Caco-2 (cell line): ENCODE data around the gene CIC. TPM values are rescaled to one million over a fixed set of nuclear protein-coding genes. Genes with fewer than 3 reads are reported as not detected.

Source experiments
- BruUV-seq: library from RNA; stranded (reverse); fragments of 400-500 nt; replicated peaks from 2 replicates; lab custom pipeline; 2021; lab: Mats Ljungman, UMichigan
- CTCF ChIA-PET: fragments of 300-600 bp; sonication (Branson Sonifier 250); formaldehyde crosslinking; loops from one replicate; lab custom pipeline; 2022; ENCODE audit warnings: antibody characterized with exemption; lab: Charles Lee
- POLR2A ChIA-PET: fragments of 300-600 bp; sonication (Branson Sonifier 250); formaldehyde crosslinking; loops from one replicate; lab custom pipeline; 2022; ENCODE audit warnings: antibody characterized with exemption; lab: Charles Lee
- DNase-seq, 2 experiments: peaks; one replicate each; pipeline versions ENCODE4 v3.0.0 to v3.0.0-alpha.2; 2020 to 2022
- H3K27me3 ChIP-seq: replicated peaks from 2 replicates; pipeline ENCODE4 v1.6.0; 2011; ENCODE audit warnings: low read length; ENCODE audit not compliant: control insufficient read depth, insufficient read depth
- H3K36me3 ChIP-seq: 2 replicates; pipeline ENCODE4 v1.5.1; 2011; ENCODE audit warnings: low read length; ENCODE audit not compliant: control insufficient read depth, insufficient read depth
- H3K4me1 ChIP-seq: fragments of 250-450 bp; sonication (Bioruptor Pico); 2 replicates; pipeline ENCODE4 v1.5.1; 2020; ENCODE audit warnings: mild to moderate bottlenecking
- H3K4me3 ChIP-seq: 2 replicates; pipeline ENCODE4 v1.5.1; 2011; ENCODE audit warnings: low read depth, mild to moderate bottlenecking, control low read depth, low read length
- H3K9me3 ChIP-seq: fragments of 250-450 bp; sonication (Bioruptor Pico); 2 replicates; pipeline ENCODE4 v1.5.1; 2020; ENCODE audit warnings: mild to moderate bottlenecking, moderate library complexity
- H3K27ac Mint-ChIP-seq: one replicate; pipeline ENCODE4 v1.8.0; 2022; ENCODE audit warnings: mixed read lengths; ENCODE audit not compliant: unreplicated experiment
- H3K27me3 Mint-ChIP-seq: one replicate; pipeline ENCODE4 v1.8.0; 2022; ENCODE audit warnings: mixed read lengths; ENCODE audit not compliant: insufficient read depth, unreplicated experiment
- H3K36me3 Mint-ChIP-seq: one replicate; pipeline ENCODE4 v1.8.0; 2022; ENCODE audit warnings: mild to moderate bottlenecking, mixed read lengths; ENCODE audit not compliant: insufficient read depth, unreplicated experiment
- H3K4me1 Mint-ChIP-seq: one replicate; pipeline ENCODE4 v1.8.0; 2022; ENCODE audit warnings: low read depth, mixed read lengths; ENCODE audit not compliant: unreplicated experiment
- H3K4me3 Mint-ChIP-seq: one replicate; pipeline ENCODE4 v1.8.0; 2022; ENCODE audit warnings: mild to moderate bottlenecking, moderate library complexity, mixed read lengths; ENCODE audit not compliant: unreplicated experiment
- H3K9me3 Mint-ChIP-seq: one replicate; pipeline ENCODE4 v1.8.0; 2022; ENCODE audit warnings: mixed read lengths; ENCODE audit not compliant: unreplicated experiment
- CTCF ChIP-seq, 2 experiments: fragments of 200-600 bp in 1 of 2; IDR thresholded peaks; 1 replicate in 1 of 2; 2 replicates in 1 of 2; pipeline versions ENCODE4 v1.5.1 to v1.8.0; 2011 to 2022; ENCODE audit warnings: antibody characterized with exemption in 1 of 2, control low read depth in 1 of 2, inconsistent platforms in 1 of 2, low read depth in 1 of 2, low read length in 1 of 2, mild to moderate bottlenecking in 1 of 2, moderate library complexity in 1 of 2; ENCODE audit not compliant: insufficient read depth in 1 of 2, severe bottlenecking in 1 of 2, unreplicated experiment in 1 of 2
- intact Hi-C: fragments of 100-400 bp; cut with micrococcal nuclease; formaldehyde crosslinking; loops from one replicate; pipeline ENCODE4 v1.10.0; 2022; ENCODE audit not compliant: unreplicated experiment
- total RNA-seq: library from RNA; stranded (reverse); gene quantifications from 2 replicates; pipeline ENCODE4 v1.2.3, GENCODE V29; 2022

CIC gene
- total RNA-seq, 1 experiment from 2014 or later, result 47.8 TPM

GRCh38 chr19:42242069-42242511 lies 27.0 kb upstream of the CIC start:
- peak overlapping the region; percentile 92 for H3K4me3 ChIP-seq
- BruUV-seq, result no TSS peak
- Mint-ChIP-seq H3K27ac (peak overlapping the region; percentile 87), H3K4me1 (peaks cover 18% of the 10 kb centered on the region), H3K36me3 (peaks cover 57% of the 10 kb centered on the region), H3K27me3 (no peaks in the 10 kb centered on the region), H3K4me3 (peak overlapping the region; percentile 85), H3K9me3 (no peaks in the 10 kb centered on the region)
- ChIA-PET CTCF (interaction anchor here (1.3 to 2.3 kb wide), 4 partner anchors 38 to 155 kb away, joined by 3 to 17 read pairs (median 5); partner anchors contain the start of gene POU2F2), POLR2A (interaction anchor here (0.5 to 2.5 kb wide), 6 partner anchors 9 to 154 kb away, joined by 3 to 23 read pairs (median 6); partner anchors contain the start of genes CIC and DEDD2)
- intact Hi-C loops, result loop anchor here (1.0 kb wide), 2 partner anchors 22 to 283 kb away; partner anchors contain the start of genes RABAC1 and ZNF526
- no peaks in the 10 kb centered on the region; the same call in 1 of the 2 replicates for H3K36me3 ChIP-seq
- peaks cover 10% of the 10 kb centered on the region; the same call in 1 of the 2 replicates for H3K4me1 ChIP-seq
- no peak for TF ChIP-seq CTCF (IDR thresholded peaks at IDR 0.05; ENCODE audit: insufficient read depth in 1 of 2, low read depth in 1 of 2, low read length in 1 of 2, severe bottlenecking in 1 of 2, unreplicated experiment in 1 of 2)
- no peaks in the 10 kb centered on the region for H3K9me3 ChIP-seq
- DNase-seq, result no peak
- H3K27me3 ChIP-seq, result no peaks in the 10 kb centered on the region

- H3K9me3 Mint-ChIP-seq, result no peaks in the 10 kb centered on the region
- peak within 1 kb of the TSS; percentile 85 for H3K4me3 Mint-ChIP-seq
- Histone ChIP-seq H3K36me3 (no peaks in the 10 kb centered on the region; the same call in 1 of the 2 replicates), H3K4me3 (peak within 1 kb of the TSS; percentile 92), H3K27me3 (no peaks in the 10 kb centered on the region), H3K9me3 (no peaks in the 10 kb centered on the region), H3K4me1 (peaks cover 10% of the 10 kb centered on the region; the same call in 1 of the 2 replicates)
- ChIA-PET POLR2A (interaction anchor here (0.5 to 2.5 kb wide), 19 partner anchors 9 to 257 kb away, joined by 3 to 23 read pairs (median 5); partner anchors contain the start of genes CIC, DEDD2, ERF and ZNF526), CTCF (interaction anchor here (1.0 to 2.3 kb wide), 6 partner anchors 37 to 198 kb away, joined by 3 to 17 read pairs (median 4); partner anchors contain the start of genes PAFAH1B3, POU2F2 and PRR19)
- intact Hi-C loops, result loop anchor here (1.0 kb wide), 5 partner anchors 22 to 283 kb away; partner anchors contain the start of genes MEGF8, PAFAH1B3, PRR19 and RABAC1
- H3K27ac Mint-ChIP-seq, result peak within 1 kb of the TSS; percentile 87
- H3K27me3 Mint-ChIP-seq, result no peaks in the 10 kb centered on the region
- peaks cover 56% of the 10 kb centered on the region for H3K36me3 Mint-ChIP-seq
- H3K4me1 Mint-ChIP-seq, result peaks cover 20% of the 10 kb centered on the region
- DNase-seq, result peak; percentile 98 to 99
- no TSS peak for BruUV-seq
- TF ChIP-seq CTCF (IDR thresholded peaks at IDR 0.05; ENCODE audit: insufficient read depth in 1 of 2, low read depth in 1 of 2, low read length in 1 of 2, severe bottlenecking in 1 of 2, unreplicated experiment in 1 of 2), result no peak
These were observed 26.3 kb upstream of the CIC start, which contains the start of gene GSK3A for GRCh38 chr19:42242512-42243409. Gene GSK3A, minus strand, starts transcription at chr19:42242602. Its CDS starts 137 bp downstream, at chr19:42242465.
